GM18907 (cell line): ENCODE data around the gene GGT5.
"Not testable (repeated sequence)": the region's sequence is repeated elsewhere in the genome, so short reads cannot be mapped to it uniquely, and the experiment has no call there.

ENCODE experiments used
- ATAC-seq: cut with Tn5 transposase; IDR thresholded peaks from one replicate; pipeline ENCODE4 v1.9.1; 2021; ENCODE audit warnings: mild to moderate bottlenecking, moderate library complexity; ENCODE audit not compliant: unreplicated experiment

GGT5 gene, protein sequence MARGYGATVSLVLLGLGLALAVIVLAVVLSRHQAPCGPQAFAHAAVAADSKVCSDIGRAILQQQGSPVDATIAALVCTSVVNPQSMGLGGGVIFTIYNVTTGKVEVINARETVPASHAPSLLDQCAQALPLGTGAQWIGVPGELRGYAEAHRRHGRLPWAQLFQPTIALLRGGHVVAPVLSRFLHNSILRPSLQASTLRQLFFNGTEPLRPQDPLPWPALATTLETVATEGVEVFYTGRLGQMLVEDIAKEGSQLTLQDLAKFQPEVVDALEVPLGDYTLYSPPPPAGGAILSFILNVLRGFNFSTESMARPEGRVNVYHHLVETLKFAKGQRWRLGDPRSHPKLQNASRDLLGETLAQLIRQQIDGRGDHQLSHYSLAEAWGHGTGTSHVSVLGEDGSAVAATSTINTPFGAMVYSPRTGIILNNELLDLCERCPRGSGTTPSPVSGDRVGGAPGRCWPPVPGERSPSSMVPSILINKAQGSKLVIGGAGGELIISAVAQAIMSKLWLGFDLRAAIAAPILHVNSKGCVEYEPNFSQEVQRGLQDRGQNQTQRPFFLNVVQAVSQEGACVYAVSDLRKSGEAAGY

DNA sequence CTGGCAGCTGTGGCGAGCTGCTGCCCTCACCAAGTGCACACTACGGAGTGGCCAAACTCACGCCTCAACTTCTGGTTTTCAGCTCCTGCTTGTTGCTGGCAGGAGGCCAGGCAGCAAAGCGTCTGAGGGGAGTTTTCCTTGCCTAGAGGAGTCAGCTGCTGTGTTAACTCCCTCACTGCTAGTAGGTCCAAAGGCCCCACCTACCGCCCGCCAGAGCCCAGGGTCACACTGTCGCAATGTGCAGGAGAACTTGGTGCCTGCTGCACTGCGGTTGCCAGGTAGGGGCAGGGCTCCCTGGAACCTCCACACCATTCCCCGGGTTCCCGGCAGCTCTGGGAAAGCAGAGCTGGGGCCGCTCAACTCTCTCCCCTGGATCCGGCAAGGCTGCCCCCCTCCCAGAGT is at the start of gene GGT5:
Gene GGT5, minus strand, starts transcription at position 53 of the 402 bp plus-strand sequence. CDS start 357 bp downstream, outside the sequence.
- ATAC-seq, result not testable (repeated sequence)

DNA sequence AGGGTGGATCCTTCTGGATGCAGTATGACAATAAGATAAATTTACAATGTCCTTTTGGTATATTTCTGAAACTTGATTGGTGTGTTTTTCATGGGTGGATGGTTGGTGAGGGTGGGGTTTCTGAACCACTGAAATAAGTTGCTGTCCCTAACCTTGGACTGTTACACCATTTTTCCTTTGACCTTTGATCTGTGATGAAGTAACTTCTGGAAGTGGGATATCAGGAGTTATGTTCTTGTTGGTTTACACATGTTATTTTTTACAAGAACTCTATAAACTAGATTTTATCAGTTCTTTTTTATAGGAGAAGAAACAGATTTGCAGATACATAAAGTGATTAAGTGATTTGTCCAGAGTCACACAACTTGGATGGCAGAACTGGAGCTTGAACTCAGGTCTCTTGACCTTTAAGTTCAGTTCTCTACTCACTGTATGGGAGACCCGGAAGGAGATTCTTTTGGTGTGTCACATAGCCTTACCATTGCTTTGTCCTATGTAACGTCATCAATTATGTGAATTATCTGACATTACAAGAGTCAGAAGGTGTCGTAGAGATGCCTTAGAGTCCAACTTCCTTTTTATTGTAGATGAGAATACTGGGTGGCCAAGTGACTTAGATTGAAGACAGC is 47.4 kb upstream of the GGT5 start:
- ATAC-seq, result not testable (repeated sequence)

GRCh38 chr22:24291515-24292201 is 46.8 kb upstream of the GGT5 start:
- no peak for ATAC-seq

GRCh38 chr22:24290459-24290858 is 45.6 kb upstream of the GGT5 start:
- ATAC-seq, result no peak

GRCh38 chr22:24289741-24290163 is 44.9 kb upstream of the GGT5 start:
- no peak for ATAC-seq

GRCh38 chr22:24289114-24289513 is 44.2 kb upstream of the GGT5 start:
- ATAC-seq, result no peak

- not testable (repeated sequence) for ATAC-seq
Measured at GRCh38 chr22:24287801-24288200, 42.9 kb upstream of the GGT5 start.

- not testable (repeated sequence) for ATAC-seq
Measured at GRCh38 chr22:24287212-24287611, 42.3 kb upstream of the GGT5 start.

DNA sequence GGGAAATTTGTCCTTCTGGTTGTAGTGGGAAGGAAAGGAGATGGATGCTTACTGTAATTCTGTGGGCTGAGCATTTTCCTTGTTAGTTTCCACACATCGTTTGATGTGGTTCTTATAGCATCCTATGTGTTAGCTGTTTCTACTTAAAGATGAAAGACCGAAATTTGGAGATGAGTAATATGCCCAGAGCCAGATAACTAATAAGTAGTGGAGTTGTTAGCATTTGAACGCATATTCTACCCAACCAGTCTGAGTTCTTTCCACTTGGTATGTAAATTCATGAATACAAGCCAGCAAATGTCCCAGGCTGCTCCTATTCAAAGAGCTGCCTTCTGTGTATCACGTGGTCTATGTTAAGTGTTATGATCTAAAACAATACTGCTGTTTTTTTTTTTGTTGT is 40.4 kb upstream of the GGT5 start:
- no peak for ATAC-seq

GRCh38 chr22:24284747-24285203 is 39.9 kb upstream of the GGT5 start:
- ATAC-seq, result no peak

- no peak for ATAC-seq
Measured at GRCh38 chr22:24282401-24282800, 37.5 kb upstream of the GGT5 start.

DNA sequence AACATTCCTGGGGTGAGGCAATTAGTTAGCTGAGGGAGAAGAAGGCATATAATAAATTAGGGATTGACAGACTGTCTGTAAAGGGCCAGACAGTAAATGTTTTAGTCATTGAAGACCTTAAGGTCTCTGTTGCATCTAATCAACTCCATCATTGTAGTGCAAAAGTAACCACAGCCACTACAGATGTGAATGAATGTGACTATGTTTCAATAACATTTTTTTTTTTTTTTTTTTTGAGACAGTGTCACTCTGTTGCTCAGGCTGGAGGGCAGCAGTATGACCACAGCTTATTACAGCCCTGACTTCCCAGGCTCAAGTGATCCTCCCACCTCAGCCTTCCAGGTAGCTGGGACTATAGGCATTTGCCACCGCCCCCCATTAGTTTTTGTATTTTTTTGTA is 35.5 kb upstream of the GGT5 start:
- ATAC-seq, result not testable (repeated sequence)

GRCh38 chr22:24274696-24275405 is 30.0 kb upstream of the GGT5 start:
- not testable (repeated sequence) for ATAC-seq

DNA sequence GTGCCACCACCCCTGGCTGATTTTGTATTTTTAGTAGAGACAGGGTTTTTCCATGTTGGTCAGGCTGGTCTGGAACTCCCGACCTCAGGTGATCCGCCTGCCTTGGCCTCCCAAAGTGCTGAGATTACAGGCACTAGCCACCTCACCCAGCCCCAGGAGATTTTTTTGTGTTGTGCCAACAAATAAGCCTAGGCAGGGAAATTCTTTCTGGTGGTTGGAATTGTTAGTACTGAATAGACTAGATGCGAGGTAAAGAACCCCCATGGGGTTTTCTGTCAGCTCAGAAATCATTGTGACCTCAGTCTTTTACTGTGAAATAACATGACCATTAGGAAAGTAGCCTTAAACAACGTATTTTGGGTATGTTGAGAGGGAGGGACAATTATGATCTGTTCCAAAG is 29.0 kb upstream of the GGT5 start:
- ATAC-seq, result not testable (repeated sequence)

DNA sequence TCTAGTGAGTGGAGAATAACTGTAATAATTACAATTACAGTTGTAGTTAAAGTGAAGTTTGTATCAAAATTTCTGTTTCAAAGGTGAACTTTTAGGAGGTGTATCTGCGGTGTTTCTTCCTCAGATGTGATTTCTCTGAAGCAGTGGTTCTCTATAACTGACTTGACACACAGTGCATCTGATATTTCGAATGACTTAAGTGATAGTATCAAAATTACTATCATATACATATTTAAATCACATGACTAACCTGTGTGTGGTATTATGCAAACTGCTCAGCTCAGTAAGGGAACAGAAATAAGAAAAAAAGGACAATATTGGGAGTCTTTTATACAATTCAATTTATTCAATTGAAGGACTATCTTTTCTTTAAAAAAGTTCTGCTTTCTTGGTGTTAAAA is 28.1 kb upstream of the GGT5 start:
- not testable (repeated sequence) for ATAC-seq

- ATAC-seq, result no peak
Measured at GRCh38 chr22:24271386-24271854, 26.5 kb upstream of the GGT5 start.

GRCh38 chr22:24270556-24271385 is 25.9 kb upstream of the GGT5 start, which contains the start of gene SPECC1L:
Gene SPECC1L (plus strand): TSS chr22:24270831. CDS start chr22:24302232, 31,401 bp downstream.
- peak; percentile 86 for ATAC-seq

DNA sequence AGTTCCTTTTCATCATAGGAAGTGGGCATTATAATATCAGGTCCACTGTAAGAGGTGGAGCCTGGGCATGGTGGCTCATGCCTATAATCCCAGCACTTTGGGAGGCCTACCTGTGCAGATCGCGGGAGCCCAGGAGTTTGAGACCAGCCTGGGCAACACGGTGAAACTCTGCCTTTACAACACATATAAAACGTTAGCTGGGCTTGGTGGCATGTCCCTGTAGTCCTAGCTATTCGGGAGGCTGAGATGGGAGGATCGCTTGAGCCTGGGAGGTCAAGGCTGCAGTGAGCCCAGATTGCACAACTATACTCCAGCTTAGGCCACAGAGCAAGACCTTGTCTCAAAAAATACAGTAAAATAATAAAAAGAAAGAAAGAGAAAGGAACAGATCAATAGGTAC is 21.6 kb upstream of the GGT5 start:
- not testable (repeated sequence) for ATAC-seq

DNA sequence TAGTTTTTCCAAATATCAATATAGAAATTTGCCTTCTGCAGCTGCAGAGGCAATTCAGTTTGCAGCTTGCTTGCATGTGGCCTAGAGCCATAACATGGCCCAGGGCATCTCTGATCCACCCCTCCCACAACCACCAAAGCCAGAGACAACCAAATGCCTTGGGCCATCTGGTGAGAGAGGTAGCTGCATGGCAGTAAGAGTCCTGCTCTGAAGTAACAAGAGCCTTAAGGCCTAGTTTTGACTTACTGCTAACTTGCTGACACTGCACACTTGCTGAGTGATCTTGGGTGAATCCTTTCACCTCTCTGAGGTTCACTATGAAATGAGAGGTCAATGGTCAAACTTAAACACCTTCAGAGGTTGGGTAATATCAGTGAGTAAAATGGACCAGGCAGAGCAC is 20.9 kb upstream of the GGT5 start:
- no peak for ATAC-seq
